OCI-LY3 (cell line): Measurements from ENCODE around the gene TEX47.

Experiments
- CTCF ChIP-seq: fragments of 200-600, 300-600 bp; sonication (generic); IDR thresholded peaks from 2 replicates; pipeline ENCODE4 v1.5.1; 2014; ENCODE audit warnings: antibody characterized with exemption, low read length, low read depth
- EZH2phosphoT487 ChIP-seq: fragments of 200-600 bp; shearing (Covaris generic); IDR thresholded peaks from 2 replicates; pipeline ENCODE4 v1.6.1; 2018; ENCODE audit warnings: antibody characterized with exemption, mixed run types, low read depth

- TF ChIP-seq EZH2phosphoT487, result no peak
- no peak for TF ChIP-seq CTCF
These were observed 36.1 kb downstream of the TEX47 start, which contains the start of gene ZNF804B for GRCh38 chr7:88759230-88760135.
